ENCODE results near the gene JAK1. TPM values are rescaled to one million over a fixed set of nuclear protein-coding genes. Genes with fewer than 3 reads are reported as not detected.

The JAK1 gene
- total and polyA plus RNA-seq, 10 of the 15 experiments (the other 5 are each of a cell fraction or from before 2014, with no cell fraction given): 9.6 to 45.5 (median 35.7) TPM

- TF ChIP-seq ZNF592 (IDR thresholded peaks at IDR 0.05): no peak
- no peak for TF ChIP-seq MYB (IDR thresholded peaks at IDR 0.05; ENCODE audit: borderline replicate concordance, low read depth, low read length)
- no peak for TF ChIP-seq PKNOX1 (IDR thresholded peaks at IDR 0.05)
- no peak for TF ChIP-seq CHD1 (IDR thresholded peaks at IDR 0.05; ENCODE audit: low read depth, low read length)
- TF ChIP-seq CHD2 (IDR thresholded peaks at IDR 0.05; ENCODE audit: borderline replicate concordance, low read depth, low read length): no peak
- no peak for TF ChIP-seq POU2F2 (IDR thresholded peaks at IDR 0.05; ENCODE audit: borderline replicate concordance, low read depth, low read length)
- TF ChIP-seq, protein P1, sequence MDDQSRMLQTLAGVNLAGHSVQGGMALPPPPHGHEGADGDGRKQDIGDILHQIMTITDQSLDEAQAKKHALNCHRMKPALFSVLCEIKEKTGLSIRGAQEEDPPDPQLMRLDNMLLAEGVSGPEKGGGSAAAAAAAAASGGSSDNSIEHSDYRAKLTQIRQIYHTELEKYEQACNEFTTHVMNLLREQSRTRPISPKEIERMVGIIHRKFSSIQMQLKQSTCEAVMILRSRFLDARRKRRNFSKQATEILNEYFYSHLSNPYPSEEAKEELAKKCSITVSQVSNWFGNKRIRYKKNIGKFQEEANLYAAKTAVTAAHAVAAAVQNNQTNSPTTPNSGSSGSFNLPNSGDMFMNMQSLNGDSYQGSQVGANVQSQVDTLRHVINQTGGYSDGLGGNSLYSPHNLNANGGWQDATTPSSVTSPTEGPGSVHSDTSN (IDR thresholded peaks at IDR 0.05; ENCODE audit: insufficient replicate concordance, low read depth, low read length): no peak
- TF ChIP-seq STAT1 (conservative IDR thresholded peaks at IDR 0.05): no peak
- no peak for TF ChIP-seq SRF (IDR thresholded peaks at IDR 0.05; ENCODE audit: low read depth in 2 of 2, low read length in 2 of 2)
These were observed 164.4 kb downstream of the JAK1 start (continued) for GRCh38 chr1:64801851-64802523.
